Measurements from ENCODE around the gene RHOA.

Gene RHOA

GRCh38 chr3:49352890-49353421 lies 58.8 kb downstream of the RHOA start:
- no peaks in the 10 kb centered on the region for H3K27me3 ChIP-seq (ENCODE audit: insufficient read depth, low read length)
- H3K4me3 ChIP-seq (ENCODE audit: low read depth, low read length, poor library complexity, severe bottlenecking), result no peak overlapping the region
- no peaks in the 10 kb centered on the region for H3K79me2 ChIP-seq (ENCODE audit: insufficient read depth, low read length)
- no peak overlapping the region for H3K4me2 ChIP-seq (ENCODE audit: low read length)
- H3K4me1 ChIP-seq (ENCODE audit: insufficient read depth, low read length, severe bottlenecking), result peaks cover 29% of the 10 kb centered on the region
- no peak overlapping the region for H2AFZ ChIP-seq (ENCODE audit: low read length)
- no peak overlapping the region for H3K27ac ChIP-seq (ENCODE audit: low read depth, low read length, poor library complexity, severe bottlenecking)
- no peaks in the 10 kb centered on the region for H3K9me3 ChIP-seq (ENCODE audit: low read length)
- H4K20me1 ChIP-seq (ENCODE audit: insufficient read depth, low read length), result no peaks in the 10 kb centered on the region
- no peaks in the 10 kb centered on the region for H3K9me2 ChIP-seq (ENCODE audit: low read depth, low read length)
- no peak for TF ChIP-seq EZH2 (IDR thresholded peaks at IDR 0.05; ENCODE audit: borderline replicate concordance, low read length)
- TF ChIP-seq, protein P1, sequence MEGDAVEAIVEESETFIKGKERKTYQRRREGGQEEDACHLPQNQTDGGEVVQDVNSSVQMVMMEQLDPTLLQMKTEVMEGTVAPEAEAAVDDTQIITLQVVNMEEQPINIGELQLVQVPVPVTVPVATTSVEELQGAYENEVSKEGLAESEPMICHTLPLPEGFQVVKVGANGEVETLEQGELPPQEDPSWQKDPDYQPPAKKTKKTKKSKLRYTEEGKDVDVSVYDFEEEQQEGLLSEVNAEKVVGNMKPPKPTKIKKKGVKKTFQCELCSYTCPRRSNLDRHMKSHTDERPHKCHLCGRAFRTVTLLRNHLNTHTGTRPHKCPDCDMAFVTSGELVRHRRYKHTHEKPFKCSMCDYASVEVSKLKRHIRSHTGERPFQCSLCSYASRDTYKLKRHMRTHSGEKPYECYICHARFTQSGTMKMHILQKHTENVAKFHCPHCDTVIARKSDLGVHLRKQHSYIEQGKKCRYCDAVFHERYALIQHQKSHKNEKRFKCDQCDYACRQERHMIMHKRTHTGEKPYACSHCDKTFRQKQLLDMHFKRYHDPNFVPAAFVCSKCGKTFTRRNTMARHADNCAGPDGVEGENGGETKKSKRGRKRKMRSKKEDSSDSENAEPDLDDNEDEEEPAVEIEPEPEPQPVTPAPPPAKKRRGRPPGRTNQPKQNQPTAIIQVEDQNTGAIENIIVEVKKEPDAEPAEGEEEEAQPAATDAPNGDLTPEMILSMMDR (IDR thresholded peaks at IDR 0.05; ENCODE audit: low read length), result no peak
- H3F3A ChIP-seq (ENCODE audit: insufficient read depth, low read length), result no peaks in the 10 kb centered on the region
- H3K36me3 ChIP-seq (ENCODE audit: insufficient read depth, low read length), result peaks cover 13% of the 10 kb centered on the region; the same call in 1 of the 2 replicates
- H3K9ac ChIP-seq (ENCODE audit: low read length), result no peak overlapping the region

DNA sequence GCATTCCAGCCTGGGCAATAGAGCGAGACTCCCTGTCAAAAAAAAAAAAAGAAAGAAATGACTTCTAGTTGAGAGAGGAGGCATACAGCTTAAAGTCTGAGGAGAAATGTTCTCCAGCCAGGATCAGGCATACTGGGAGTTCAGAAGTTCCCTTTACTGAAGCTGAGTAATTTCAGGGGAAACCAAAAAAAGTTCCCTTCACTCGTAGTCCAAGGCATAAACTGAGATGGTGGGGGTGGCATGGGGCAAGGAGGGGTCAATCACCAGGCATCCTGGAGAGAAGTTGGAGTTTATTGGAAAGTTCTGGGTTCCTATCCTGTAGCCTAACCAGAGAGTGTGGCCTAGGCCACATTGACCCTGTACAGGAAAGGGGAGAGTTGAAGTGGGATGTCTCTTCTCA lies 59.5 kb downstream of the RHOA start:
- TF ChIP-seq, protein P1 (IDR thresholded peaks at IDR 0.05; ENCODE audit: low read length), result no peak
- no peak for TF ChIP-seq EZH2 (IDR thresholded peaks at IDR 0.05; ENCODE audit: borderline replicate concordance, low read length)
- Histone ChIP-seq H4K20me1 (ENCODE audit: insufficient read depth, low read length) (no peaks in the 10 kb centered on the region), H3K79me2 (ENCODE audit: insufficient read depth, low read length) (no peaks in the 10 kb centered on the region), H3K27ac (ENCODE audit: low read depth, low read length, poor library complexity, severe bottlenecking) (peak overlapping the region; percentile 63), H3K4me3 (ENCODE audit: low read depth, low read length, poor library complexity, severe bottlenecking) (no peak overlapping the region), H3K4me1 (ENCODE audit: insufficient read depth, low read length, severe bottlenecking) (peaks cover 24% of the 10 kb centered on the region), H3K9me2 (ENCODE audit: low read depth, low read length) (no peaks in the 10 kb centered on the region), H3F3A (ENCODE audit: insufficient read depth, low read length) (no peaks in the 10 kb centered on the region), H3K9ac (ENCODE audit: low read length) (no peak overlapping the region; the same call in 1 of the 2 replicates), H2AFZ (ENCODE audit: low read length) (no peak overlapping the region), H3K27me3 (ENCODE audit: insufficient read depth, low read length) (no peaks in the 10 kb centered on the region), H3K4me2 (ENCODE audit: low read length) (no peak overlapping the region), H3K9me3 (ENCODE audit: low read length) (no peaks in the 10 kb centered on the region), H3K36me3 (ENCODE audit: insufficient read depth, low read length) (peaks cover 13% of the 10 kb centered on the region; the same call in 1 of the 2 replicates)

DNA sequence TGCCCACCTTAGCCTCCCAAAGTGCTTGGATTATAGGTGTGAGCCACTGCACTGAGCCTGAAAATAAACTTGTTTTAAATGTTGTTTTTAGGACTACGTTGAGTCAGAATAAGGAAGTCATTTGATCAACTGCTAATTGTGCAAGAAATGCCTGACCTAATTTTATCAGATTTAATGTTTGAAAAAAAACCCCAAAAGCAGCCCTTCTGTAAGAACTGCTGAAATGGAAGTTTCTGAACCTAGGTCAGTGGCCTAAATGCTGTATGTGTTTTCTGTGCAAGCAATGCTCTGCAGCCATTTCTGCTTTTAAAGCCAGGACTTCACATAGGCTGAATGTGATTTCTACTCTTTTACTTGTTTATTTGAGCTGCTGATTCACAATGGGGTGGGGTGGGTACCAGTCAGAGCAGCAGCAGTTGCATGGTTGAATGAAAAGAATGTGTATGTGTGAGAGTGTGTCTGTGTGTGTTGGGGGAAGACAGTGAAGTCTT lies 60.2 kb downstream of the RHOA start:
- peaks cover 11% of the 10 kb centered on the region; the same call in 1 of the 2 replicates for H3K36me3 ChIP-seq (ENCODE audit: insufficient read depth, low read length)
- H3F3A ChIP-seq (ENCODE audit: insufficient read depth, low read length), result no peaks in the 10 kb centered on the region
- H3K9me2 ChIP-seq (ENCODE audit: low read depth, low read length), result no peaks in the 10 kb centered on the region
- H3K4me1 ChIP-seq (ENCODE audit: insufficient read depth, low read length, severe bottlenecking), result peaks cover 20% of the 10 kb centered on the region
- H3K79me2 ChIP-seq (ENCODE audit: insufficient read depth, low read length), result no peaks in the 10 kb centered on the region
- no peak overlapping the region for H3K4me3 ChIP-seq (ENCODE audit: low read depth, low read length, poor library complexity, severe bottlenecking)
- H3K27ac ChIP-seq (ENCODE audit: low read depth, low read length, poor library complexity, severe bottlenecking), result peak overlapping the region; percentile 63
- no peaks in the 10 kb centered on the region for H3K9me3 ChIP-seq (ENCODE audit: low read length)
- no peaks in the 10 kb centered on the region for H3K27me3 ChIP-seq (ENCODE audit: insufficient read depth, low read length)
- TF ChIP-seq, protein P1 (IDR thresholded peaks at IDR 0.05; ENCODE audit: low read length), result no peak
- no peak for TF ChIP-seq EZH2 (IDR thresholded peaks at IDR 0.05; ENCODE audit: borderline replicate concordance, low read length)
- peak overlapping the region; percentile 41; the same call in 1 of the 2 replicates for H3K9ac ChIP-seq (ENCODE audit: low read length)
- H2AFZ ChIP-seq (ENCODE audit: low read length), result no peak overlapping the region
- H3K4me2 ChIP-seq (ENCODE audit: low read length), result no peak overlapping the region
- H4K20me1 ChIP-seq (ENCODE audit: insufficient read depth, low read length), result no peaks in the 10 kb centered on the region
